Breast epithelium (tissue), 3 donors: ENCODE measurements around the gene TVP23C.
"Not testable (repeated sequence)": the region's sequence is repeated elsewhere in the genome, so short reads cannot be mapped to it uniquely, and the experiment has no call there.

ENCODE experiments used
- POLR2A ChIP-seq: fragments of 450-650 bp; IDR thresholded peaks from one replicate; pipeline ENCODE4 v1.6.1; 2016; ENCODE audit warnings: antibody characterized with exemption, mild to moderate bottlenecking, moderate library complexity
- TF ChIP-seq, protein P1 (sequence below), 3 donors: fragments of 450-650 bp; IDR thresholded peaks; one replicate each; pipeline ENCODE4 v1.5.1; 2016 to 2017; ENCODE audit warnings: antibody characterized with exemption in 3 of 3, mild to moderate bottlenecking in 3 of 3, moderate library complexity in 3 of 3

DNA sequence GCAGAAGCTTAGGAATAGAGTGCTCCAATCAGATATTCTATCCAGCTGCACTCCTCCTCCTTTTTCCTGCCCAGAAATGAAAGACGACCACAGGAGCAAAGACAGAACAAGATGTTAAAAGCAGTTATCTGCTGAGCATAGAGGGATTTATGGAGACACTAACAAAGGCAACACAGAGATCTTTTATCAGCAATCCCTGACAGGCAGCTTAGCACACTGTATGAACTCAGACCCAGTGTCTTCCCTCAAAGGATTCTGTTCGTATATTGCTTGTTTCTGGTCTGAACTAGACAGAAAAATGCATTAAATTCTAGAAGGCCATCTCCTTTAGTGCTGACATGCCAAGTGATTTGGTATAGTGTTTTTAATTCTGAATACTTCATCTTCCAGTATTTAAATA, 16.7 kb downstream of the TVP23C start:
- TF ChIP-seq, protein P1, sequence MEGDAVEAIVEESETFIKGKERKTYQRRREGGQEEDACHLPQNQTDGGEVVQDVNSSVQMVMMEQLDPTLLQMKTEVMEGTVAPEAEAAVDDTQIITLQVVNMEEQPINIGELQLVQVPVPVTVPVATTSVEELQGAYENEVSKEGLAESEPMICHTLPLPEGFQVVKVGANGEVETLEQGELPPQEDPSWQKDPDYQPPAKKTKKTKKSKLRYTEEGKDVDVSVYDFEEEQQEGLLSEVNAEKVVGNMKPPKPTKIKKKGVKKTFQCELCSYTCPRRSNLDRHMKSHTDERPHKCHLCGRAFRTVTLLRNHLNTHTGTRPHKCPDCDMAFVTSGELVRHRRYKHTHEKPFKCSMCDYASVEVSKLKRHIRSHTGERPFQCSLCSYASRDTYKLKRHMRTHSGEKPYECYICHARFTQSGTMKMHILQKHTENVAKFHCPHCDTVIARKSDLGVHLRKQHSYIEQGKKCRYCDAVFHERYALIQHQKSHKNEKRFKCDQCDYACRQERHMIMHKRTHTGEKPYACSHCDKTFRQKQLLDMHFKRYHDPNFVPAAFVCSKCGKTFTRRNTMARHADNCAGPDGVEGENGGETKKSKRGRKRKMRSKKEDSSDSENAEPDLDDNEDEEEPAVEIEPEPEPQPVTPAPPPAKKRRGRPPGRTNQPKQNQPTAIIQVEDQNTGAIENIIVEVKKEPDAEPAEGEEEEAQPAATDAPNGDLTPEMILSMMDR (IDR thresholded peaks at IDR 0.05) = not testable (repeated sequence)
- not testable (repeated sequence) for TF ChIP-seq POLR2A
